Fibroblast of the aortic adventitia (primary cell): ENCODE results near the gene CAMSAP2. TPM values are rescaled to one million over a fixed set of nuclear protein-coding genes. Genes with fewer than 3 reads are reported as not detected.

Experiments used
- DNase-seq: peaks from one replicate; pipeline ENCODE4 v3.0.0-alpha.2; 2010; ENCODE audit warnings: low read depth
- H3K4me3 ChIP-seq: 2 replicates; pipeline ENCODE4 v1.5.1; 2011; ENCODE audit warnings: low read depth, mild to moderate bottlenecking, control low read depth, low read length, moderate library complexity
- total RNA-seq: library from RNA; depleted of rRNA; stranded (reverse); fragments of >200 nt; gene quantifications from 2 replicates; pipeline ENCODE4 v1.2.3, GENCODE V29; 2012; ENCODE audit warnings: low replicate concordance
- TF ChIP-seq, protein P1 (sequence below): IDR thresholded peaks from 2 replicates; pipeline ENCODE4 v1.5.1; 2011; ENCODE audit warnings: mild to moderate bottlenecking, low read length, control low read depth, inconsistent platforms; ENCODE audit not compliant: insufficient read depth

CAMSAP2 gene
- total RNA-seq, 1 donor = 57.5 TPM

GRCh38 chr1:200904772-200905171 is 166.1 kb downstream of the CAMSAP2 start:
- DNase-seq = no peak
- TF ChIP-seq, protein P1, sequence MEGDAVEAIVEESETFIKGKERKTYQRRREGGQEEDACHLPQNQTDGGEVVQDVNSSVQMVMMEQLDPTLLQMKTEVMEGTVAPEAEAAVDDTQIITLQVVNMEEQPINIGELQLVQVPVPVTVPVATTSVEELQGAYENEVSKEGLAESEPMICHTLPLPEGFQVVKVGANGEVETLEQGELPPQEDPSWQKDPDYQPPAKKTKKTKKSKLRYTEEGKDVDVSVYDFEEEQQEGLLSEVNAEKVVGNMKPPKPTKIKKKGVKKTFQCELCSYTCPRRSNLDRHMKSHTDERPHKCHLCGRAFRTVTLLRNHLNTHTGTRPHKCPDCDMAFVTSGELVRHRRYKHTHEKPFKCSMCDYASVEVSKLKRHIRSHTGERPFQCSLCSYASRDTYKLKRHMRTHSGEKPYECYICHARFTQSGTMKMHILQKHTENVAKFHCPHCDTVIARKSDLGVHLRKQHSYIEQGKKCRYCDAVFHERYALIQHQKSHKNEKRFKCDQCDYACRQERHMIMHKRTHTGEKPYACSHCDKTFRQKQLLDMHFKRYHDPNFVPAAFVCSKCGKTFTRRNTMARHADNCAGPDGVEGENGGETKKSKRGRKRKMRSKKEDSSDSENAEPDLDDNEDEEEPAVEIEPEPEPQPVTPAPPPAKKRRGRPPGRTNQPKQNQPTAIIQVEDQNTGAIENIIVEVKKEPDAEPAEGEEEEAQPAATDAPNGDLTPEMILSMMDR = no peak
- H3K4me3 ChIP-seq = no peak overlapping the region

DNA sequence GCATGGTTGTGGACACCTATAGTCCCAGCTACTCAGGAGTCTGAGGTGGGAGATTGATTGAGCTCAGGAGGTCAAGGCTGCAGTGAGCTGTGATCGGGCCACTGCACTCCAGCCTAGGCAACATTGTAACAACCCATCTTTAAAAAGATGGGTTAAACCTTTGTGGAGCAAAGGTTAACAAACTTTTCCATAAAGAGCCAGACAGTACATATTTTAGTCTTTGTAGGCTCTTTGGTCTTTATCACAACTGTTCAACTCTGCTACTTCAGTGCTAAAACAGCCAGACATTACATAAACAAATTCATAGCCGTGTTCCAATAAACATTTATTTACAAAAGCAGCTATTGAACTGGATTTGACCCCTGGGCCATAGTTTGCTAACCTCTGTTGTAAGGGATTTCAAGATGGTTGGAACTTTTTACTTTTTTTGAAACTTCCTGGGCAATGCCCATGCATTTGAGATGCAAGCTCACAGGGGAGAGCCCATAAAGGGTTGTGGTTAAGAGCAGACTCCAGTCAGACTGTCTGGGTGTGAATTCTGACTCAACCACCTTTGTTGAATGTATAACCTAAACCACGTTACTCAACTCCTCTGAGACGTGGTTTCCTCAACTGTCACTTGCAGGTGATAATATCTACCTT is 166.8 kb downstream of the CAMSAP2 start:
- DNase-seq = no peak
- TF ChIP-seq, protein P1 = no peak
- H3K4me3 ChIP-seq = no peak overlapping the region

GRCh38 chr1:200906491-200906890 is 167.8 kb downstream of the CAMSAP2 start:
- TF ChIP-seq, protein P1 = no peak
- no peak for DNase-seq
- H3K4me3 ChIP-seq = no peak overlapping the region

DNA sequence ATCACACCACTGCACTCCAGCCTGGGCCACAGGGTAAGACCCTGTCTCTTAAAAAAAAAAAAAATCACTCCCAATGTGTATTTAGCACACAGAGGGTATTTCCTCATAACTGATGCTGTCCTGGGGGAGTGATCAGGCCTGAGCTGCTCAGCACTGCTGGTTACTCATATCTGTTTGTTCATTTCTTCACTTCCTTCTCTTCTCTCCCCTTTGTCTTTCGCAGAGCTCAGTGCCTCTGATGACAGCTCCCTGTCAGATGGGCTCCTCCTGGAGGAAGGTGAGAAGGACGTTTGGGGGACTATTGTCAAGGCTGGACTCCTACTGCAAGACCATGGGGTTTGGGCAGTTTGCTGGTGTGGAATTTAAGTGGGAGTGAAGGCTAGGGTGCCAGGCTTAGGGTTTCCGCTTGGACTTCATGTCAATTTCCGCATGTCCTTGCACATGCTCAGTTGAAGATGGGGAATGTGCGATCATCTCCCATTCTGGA is 169.0 kb downstream of the CAMSAP2 start:
- no peak overlapping the region for H3K4me3 ChIP-seq
- TF ChIP-seq, protein P1 = no peak
- DNase-seq = no peak

DNA sequence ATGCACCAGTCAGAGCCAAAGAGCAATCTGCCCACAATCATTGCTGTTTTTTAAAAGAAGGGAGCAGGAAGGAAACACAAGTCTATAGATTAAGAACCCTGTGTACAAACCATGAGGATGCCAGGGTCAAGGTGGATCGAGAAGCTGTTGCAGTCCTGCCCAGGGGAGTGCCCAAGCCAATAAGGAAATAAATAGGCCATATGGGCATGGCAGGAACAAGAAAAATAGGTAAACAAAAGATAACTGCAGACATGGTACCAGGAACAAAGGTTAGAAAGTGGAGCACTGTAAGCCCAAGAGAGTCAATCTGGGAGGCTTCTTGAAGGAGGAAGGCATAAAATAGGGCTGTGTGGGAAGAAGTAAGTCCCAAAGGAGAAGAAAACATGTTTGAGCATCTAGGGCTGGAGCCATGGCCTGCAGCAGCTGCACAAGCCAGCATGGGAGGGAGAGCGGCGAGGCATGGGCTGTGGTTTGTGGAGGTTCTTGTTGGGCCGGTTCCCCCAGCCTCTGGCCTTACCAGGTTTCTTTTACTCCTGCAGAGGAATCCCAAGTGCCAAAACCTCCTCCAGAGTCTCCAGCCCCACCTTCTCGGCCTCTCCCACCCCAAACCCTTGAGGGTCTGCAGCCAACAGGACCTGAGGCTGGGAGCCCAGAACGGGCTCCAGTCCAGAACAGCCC is 169.6 kb downstream of the CAMSAP2 start:
- TF ChIP-seq, protein P1 = no peak
- H3K4me3 ChIP-seq = no peak overlapping the region
- no peak for DNase-seq

DNA sequence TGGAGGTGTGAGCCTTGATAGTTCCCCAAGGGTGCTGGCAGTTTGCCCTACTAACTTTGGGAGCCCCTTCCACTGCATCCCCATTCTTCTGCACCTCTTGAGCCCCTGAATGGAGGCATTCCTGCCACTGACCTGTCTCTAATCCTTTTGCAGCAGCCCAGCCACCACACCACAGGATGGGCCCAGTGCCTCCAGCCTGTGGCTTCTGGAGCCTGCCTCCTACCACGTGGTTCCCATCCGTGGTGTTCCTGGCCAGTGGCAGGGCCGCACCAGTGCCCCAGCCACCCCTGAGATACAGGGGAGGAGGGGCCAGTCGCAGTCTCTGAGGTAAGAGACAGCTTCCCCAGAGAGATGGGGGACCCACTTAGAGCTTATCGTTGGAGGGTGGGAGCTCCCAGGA is 170.4 kb downstream of the CAMSAP2 start:
- TF ChIP-seq, protein P1 = no peak
- no peak for DNase-seq
- no peak overlapping the region for H3K4me3 ChIP-seq
